CD4-positive, alpha-beta T cell treated with Interleukin-15 for 4 hours (primary cell): Measurements from ENCODE around the gene YY1.
A peak's percentile ranks its signal among the peaks of the same experiment; 100 is the strongest.
"Not testable (repeated sequence)": the region's sequence is repeated elsewhere in the genome, so short reads cannot be mapped to it uniquely, and the experiment has no call there.

Experiments used
- DNase-seq: peaks from one replicate; pipeline ENCODE4 v3.0.0-alpha.2; 2020; ENCODE audit warnings: low spot score

The YY1 gene

GRCh38 chr14:100238419-100239210 lies at the start of gene YY1:
Gene YY1 (plus strand): TSS chr14:100239144. CDS start chr14:100239245, 101 bp downstream.
- peak; percentile 99 for DNase-seq

- no peak for DNase-seq
Observed at GRCh38 chr14:100190126-100190525, 48.8 kb upstream of the YY1 start.

GRCh38 chr14:100191584-100192249 lies 47.2 kb upstream of the YY1 start:
- DNase-seq, result no peak

- no peak for DNase-seq
Observed at GRCh38 chr14:100192250-100192671, 46.7 kb upstream of the YY1 start.

GRCh38 chr14:100192672-100193416 lies 46.1 kb upstream of the YY1 start:
- DNase-seq, result peak; percentile 100

- DNase-seq, result peak; percentile 3
Observed at GRCh38 chr14:100193417-100194357, 45.3 kb upstream of the YY1 start.

GRCh38 chr14:100199240-100199860 lies 39.6 kb upstream of the YY1 start:
- DNase-seq, result no peak

GRCh38 chr14:100200311-100200710 lies 38.6 kb upstream of the YY1 start:
- DNase-seq, result no peak

- no peak for DNase-seq
Observed at GRCh38 chr14:100201701-100202100, 37.2 kb upstream of the YY1 start.

- DNase-seq, result no peak
Observed at GRCh38 chr14:100202712-100203111, 36.2 kb upstream of the YY1 start.

- DNase-seq, result no peak
Observed at GRCh38 chr14:100203146-100203545, 35.8 kb upstream of the YY1 start.

- DNase-seq, result no peak
Observed at GRCh38 chr14:100203962-100204834, 34.7 kb upstream of the YY1 start.

- DNase-seq, result not testable (repeated sequence)
Observed at GRCh38 chr14:100204835-100205167, 34.1 kb upstream of the YY1 start.

- DNase-seq, result not testable (repeated sequence)
Observed at GRCh38 chr14:100207588-100207987, 31.4 kb upstream of the YY1 start.

- not testable (repeated sequence) for DNase-seq
Observed at GRCh38 chr14:100208136-100208535, 30.8 kb upstream of the YY1 start.

GRCh38 chr14:100211366-100211765 lies 27.6 kb upstream of the YY1 start:
- DNase-seq, result no peak

- DNase-seq, result no peak
Observed at GRCh38 chr14:100211893-100212292, 27.1 kb upstream of the YY1 start.

GRCh38 chr14:100212476-100213333 lies 26.2 kb upstream of the YY1 start:
- no peak for DNase-seq

GRCh38 chr14:100213587-100213955 lies 25.4 kb upstream of the YY1 start:
- no peak for DNase-seq
